Measurements from ENCODE around the gene RAB35. TPM values are rescaled to one million over a fixed set of nuclear protein-coding genes. Genes with fewer than 3 reads are reported as not detected.
"Not testable (repeated sequence)": the region's sequence is repeated elsewhere in the genome, so short reads cannot be mapped to it uniquely, and the experiment has no call there.

The RAB35 gene
- total RNA-seq, 1 donor from 2014 or later = 42.0 TPM

GRCh38 chr12:120055231-120056000 lies 61.1 kb downstream of the RAB35 start:
- no peak for DNase-seq

GRCh38 chr12:120054293-120054692 lies 62.3 kb downstream of the RAB35 start:
- DNase-seq = no peak

- no peak for DNase-seq
Observed at GRCh38 chr12:120051535-120051934, 65.0 kb downstream of the RAB35 start.

- DNase-seq = no peak
Observed at GRCh38 chr12:120049426-120049825, 67.1 kb downstream of the RAB35 start.

- no peak for DNase-seq
Observed at GRCh38 chr12:120048263-120048662, 68.3 kb downstream of the RAB35 start.

- no peak for DNase-seq
Observed at GRCh38 chr12:120047072-120047471, 69.5 kb downstream of the RAB35 start.

GRCh38 chr12:120045367-120045766 lies 71.2 kb downstream of the RAB35 start:
- DNase-seq = not testable (repeated sequence)

Other genes with a start within 250 kb of the RAB35 start
- 4.4 and 24.4 TPM in 2 replicates for gene CIT, start 239.4 kb downstream of the RAB35 start, total RNA-seq
- gene BICDL1, start 127.5 kb downstream of the RAB35 start, total RNA-seq = 0.05 TPM in 1 of 2 replicates, not detected in the other
- gene GCN1, start 78.0 kb upstream of the RAB35 start, total RNA-seq = 162 and 166 TPM in 2 replicates
- 2,752 and 4,252 TPM in 2 replicates for gene RPLP0, start 84.4 kb upstream of the RAB35 start, total RNA-seq
- gene PXN, start 149.0 kb upstream of the RAB35 start, total RNA-seq = 69.8 and 141 TPM in 2 replicates
- gene RNU4-2, start 175.2 kb upstream of the RAB35 start, total RNA-seq = under 0.01 TPM in 2 replicates
- gene RNU4-1, start 176.5 kb upstream of the RAB35 start, total RNA-seq = under 0.01 TPM in 2 replicates
- gene SIRT4, start 185.6 kb upstream of the RAB35 start, total RNA-seq = 1.5 and 3.4 TPM in 2 replicates
- not detected in 2 replicates for gene PLA2G1B, start 211.0 kb upstream of the RAB35 start, total RNA-seq

Measured in dermis blood vessel endothelial cell (primary cell).